ENCODE data around the gene LMO7. TPM values are rescaled to one million over a fixed set of nuclear protein-coding genes. Genes with fewer than 3 reads are reported as not detected.
"Not testable (repeated sequence)": the region's sequence is repeated elsewhere in the genome, so short reads cannot be mapped to it uniquely, and the experiment has no call there.

The LMO7 gene
- total and polyA plus RNA-seq, 2 experiments from 2014 or later = 47.2 to 105 TPM

GRCh38 chr13:75774176-75774575, 138.0 kb downstream of the LMO7 start:
- Histone ChIP-seq H3K79me2 (peaks cover 74% of the 10 kb centered on the region), H3K4me1 (ENCODE audit: insufficient read depth) (peaks cover 37% of the 10 kb centered on the region), H3K4me2 (no peak overlapping the region), H3K9me2 (replicated peaks; ENCODE audit: insufficient read depth) (no peaks in the 10 kb centered on the region), H2AFZ (no peak overlapping the region), H3K36me3 (replicated peaks; ENCODE audit: insufficient read depth, low read depth) (no peaks in the 10 kb centered on the region), H3K4me3 (no peak overlapping the region), H3K27me3 (no peaks in the 10 kb centered on the region), H3K27ac (peak overlapping the region; percentile 83), H4K20me1 (ENCODE audit: insufficient read depth, poor library complexity, severe bottlenecking) (no peaks in the 10 kb centered on the region), H3K9me3 (ENCODE audit: low read depth) (no peaks in the 10 kb centered on the region)
- no peak for DNase-seq (ENCODE audit: low spot score)
- WGBS (ENCODE audit: low lambda C conversion rate, missing lambda C conversion rate) = 84% methylated on average over 1 of the region's 1 CpG
- TF ChIP-seq EZH2phosphoT487 (IDR thresholded peaks at IDR 0.05; ENCODE audit: low read depth, severe bottlenecking, unreplicated experiment) (no peak), EZH2 (IDR thresholded peaks at IDR 0.05; ENCODE audit: borderline replicate concordance) (no peak)
- TF ChIP-seq, protein P1, sequence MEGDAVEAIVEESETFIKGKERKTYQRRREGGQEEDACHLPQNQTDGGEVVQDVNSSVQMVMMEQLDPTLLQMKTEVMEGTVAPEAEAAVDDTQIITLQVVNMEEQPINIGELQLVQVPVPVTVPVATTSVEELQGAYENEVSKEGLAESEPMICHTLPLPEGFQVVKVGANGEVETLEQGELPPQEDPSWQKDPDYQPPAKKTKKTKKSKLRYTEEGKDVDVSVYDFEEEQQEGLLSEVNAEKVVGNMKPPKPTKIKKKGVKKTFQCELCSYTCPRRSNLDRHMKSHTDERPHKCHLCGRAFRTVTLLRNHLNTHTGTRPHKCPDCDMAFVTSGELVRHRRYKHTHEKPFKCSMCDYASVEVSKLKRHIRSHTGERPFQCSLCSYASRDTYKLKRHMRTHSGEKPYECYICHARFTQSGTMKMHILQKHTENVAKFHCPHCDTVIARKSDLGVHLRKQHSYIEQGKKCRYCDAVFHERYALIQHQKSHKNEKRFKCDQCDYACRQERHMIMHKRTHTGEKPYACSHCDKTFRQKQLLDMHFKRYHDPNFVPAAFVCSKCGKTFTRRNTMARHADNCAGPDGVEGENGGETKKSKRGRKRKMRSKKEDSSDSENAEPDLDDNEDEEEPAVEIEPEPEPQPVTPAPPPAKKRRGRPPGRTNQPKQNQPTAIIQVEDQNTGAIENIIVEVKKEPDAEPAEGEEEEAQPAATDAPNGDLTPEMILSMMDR (IDR thresholded peaks at IDR 0.05; ENCODE audit: poor library complexity) = no peak

DNA sequence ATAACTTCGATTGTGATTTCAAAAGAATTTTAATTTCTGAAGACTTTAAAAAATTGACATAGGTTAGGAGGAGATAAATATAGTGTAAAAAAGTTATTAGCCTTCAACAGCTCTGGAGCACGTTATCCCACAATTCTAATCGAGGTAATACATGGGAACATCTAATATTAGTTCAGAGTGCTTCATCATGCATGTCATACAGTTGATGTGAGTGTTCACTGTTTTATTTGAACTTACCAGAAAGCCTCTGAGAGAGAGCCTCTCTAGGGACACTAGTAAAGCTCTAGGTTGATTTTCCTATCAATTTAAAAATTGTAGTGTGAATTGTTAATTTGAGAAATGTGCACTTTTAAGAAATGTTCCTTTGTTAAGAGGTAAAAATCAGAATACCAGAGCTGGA, 140.4 kb downstream of the LMO7 start:
- 96% methylated on average over 3 of the region's 3 CpGs for WGBS (ENCODE audit: low lambda C conversion rate, missing lambda C conversion rate)
- TF ChIP-seq, protein P1 (IDR thresholded peaks at IDR 0.05; ENCODE audit: poor library complexity) = no peak
- TF ChIP-seq EZH2 (IDR thresholded peaks at IDR 0.05; ENCODE audit: borderline replicate concordance) = no peak
- no peak for TF ChIP-seq EZH2phosphoT487 (IDR thresholded peaks at IDR 0.05; ENCODE audit: low read depth, severe bottlenecking, unreplicated experiment)
- no peak for DNase-seq (ENCODE audit: low spot score)
- Histone ChIP-seq H3K79me2 (peaks cover 78% of the 10 kb centered on the region), H3K9me3 (ENCODE audit: low read depth) (no peaks in the 10 kb centered on the region), H4K20me1 (ENCODE audit: insufficient read depth, poor library complexity, severe bottlenecking) (no peaks in the 10 kb centered on the region), H3K4me2 (no peak overlapping the region), H3K36me3 (replicated peaks; ENCODE audit: insufficient read depth, low read depth) (no peaks in the 10 kb centered on the region), H3K27ac (no peak overlapping the region), H3K27me3 (no peaks in the 10 kb centered on the region), H3K4me3 (no peak overlapping the region), H3K9me2 (replicated peaks; ENCODE audit: insufficient read depth) (no peaks in the 10 kb centered on the region), H2AFZ (no peak overlapping the region), H3K4me1 (ENCODE audit: insufficient read depth) (peaks cover 16% of the 10 kb centered on the region)

- DNase-seq (ENCODE audit: low spot score) = no peak
- peaks cover 83% of the 10 kb centered on the region for H3K79me2 ChIP-seq
- no peak overlapping the region for H3K27ac ChIP-seq
- no peak overlapping the region for H2AFZ ChIP-seq
- H3K4me3 ChIP-seq = no peak overlapping the region
- H3K36me3 ChIP-seq (replicated peaks; ENCODE audit: insufficient read depth, low read depth) = no peaks in the 10 kb centered on the region
- no peaks in the 10 kb centered on the region for H4K20me1 ChIP-seq (ENCODE audit: insufficient read depth, poor library complexity, severe bottlenecking)
- H3K27me3 ChIP-seq = no peaks in the 10 kb centered on the region
- TF ChIP-seq, protein P1 (IDR thresholded peaks at IDR 0.05; ENCODE audit: poor library complexity) = no peak
- TF ChIP-seq EZH2phosphoT487 (IDR thresholded peaks at IDR 0.05; ENCODE audit: low read depth, severe bottlenecking, unreplicated experiment) (no peak), EZH2 (IDR thresholded peaks at IDR 0.05; ENCODE audit: borderline replicate concordance) (no peak)
- no peaks in the 10 kb centered on the region for H3K9me3 ChIP-seq (ENCODE audit: low read depth)
- H3K4me1 ChIP-seq (ENCODE audit: insufficient read depth) = no peaks in the 10 kb centered on the region
- H3K4me2 ChIP-seq = no peak overlapping the region
- 93% methylated on average over 3 of the region's 3 CpGs for WGBS (ENCODE audit: low lambda C conversion rate, missing lambda C conversion rate)
- no peaks in the 10 kb centered on the region for H3K9me2 ChIP-seq (replicated peaks; ENCODE audit: insufficient read depth)
Observed at GRCh38 chr13:75779393-75779792, 143.3 kb downstream of the LMO7 start.

- not testable (repeated sequence) for H3K9me2 ChIP-seq (replicated peaks; ENCODE audit: insufficient read depth); H3K4me3 ChIP-seq; H4K20me1 ChIP-seq (ENCODE audit: insufficient read depth, poor library complexity, severe bottlenecking); H3K9me3 ChIP-seq (ENCODE audit: low read depth); H2AFZ ChIP-seq; H3K36me3 ChIP-seq (replicated peaks; ENCODE audit: insufficient read depth, low read depth); H3K27me3 ChIP-seq; DNase-seq (ENCODE audit: low spot score); H3K4me2 ChIP-seq; H3K27ac ChIP-seq; H3K4me1 ChIP-seq (ENCODE audit: insufficient read depth)
- WGBS (ENCODE audit: low lambda C conversion rate, missing lambda C conversion rate) = 92% methylated on average over 5 of the region's 5 CpGs
- H3K79me2 ChIP-seq = peaks cover 83% of the 10 kb centered on the region
Observed at GRCh38 chr13:75780103-75780502, 144.0 kb downstream of the LMO7 start.
